Measurements from ENCODE around the gene INSL4.

GRCh38 chr9:5195463-5195862 is 35.8 kb upstream of the INSL4 start:
- TF ChIP-seq POLR2AphosphoS5 (IDR thresholded peaks at IDR 0.05; ENCODE audit: low read depth, low read length) (no peak), CTCF (IDR thresholded peaks at IDR 0.05) (no peak)
